Adipocyte (in vitro differentiated cells): ENCODE data around the gene PNCK.
A peak's percentile ranks its signal among the peaks of the same experiment; 100 is the strongest.
"Not testable (repeated sequence)": the region's sequence is repeated elsewhere in the genome, so short reads cannot be mapped to it uniquely, and the experiment has no call there.

Experiments
- DNase-seq: peaks from one replicate; pipeline ENCODE4 v3.0.0-alpha.2; 2015; ENCODE audit warnings: low read depth
- H3K27me3 ChIP-seq: replicated peaks from 2 replicates; pipeline ENCODE4 v1.7.0; 2013; ENCODE audit warnings: mild to moderate bottlenecking, low read length, moderate library complexity; ENCODE audit not compliant: control insufficient read depth, insufficient read depth
- H3K36me3 ChIP-seq: 2 replicates; pipeline ENCODE4 v1.7.0; 2013; ENCODE audit warnings: low read length, mild to moderate bottlenecking, moderate library complexity; ENCODE audit not compliant: control insufficient read depth, insufficient read depth, severe bottlenecking
- H3K4me1 ChIP-seq: 2 replicates; pipeline ENCODE4 v1.7.0; 2013; ENCODE audit warnings: mild to moderate bottlenecking, low read length, moderate library complexity; ENCODE audit not compliant: control insufficient read depth, insufficient read depth
- H3K4me3 ChIP-seq: 2 replicates; pipeline ENCODE4 v1.7.0; 2013; ENCODE audit warnings: mild to moderate bottlenecking, low read length, moderate library complexity
- H3K9ac ChIP-seq: 2 replicates; pipeline ENCODE4 v1.7.0; 2013; ENCODE audit warnings: mild to moderate bottlenecking, low read length, moderate library complexity
- H3K9me3 ChIP-seq: 2 replicates; pipeline ENCODE4 v1.7.0; 2013; ENCODE audit warnings: mild to moderate bottlenecking, low read length, moderate library complexity; ENCODE audit not compliant: control insufficient read depth

PNCK gene

DNA sequence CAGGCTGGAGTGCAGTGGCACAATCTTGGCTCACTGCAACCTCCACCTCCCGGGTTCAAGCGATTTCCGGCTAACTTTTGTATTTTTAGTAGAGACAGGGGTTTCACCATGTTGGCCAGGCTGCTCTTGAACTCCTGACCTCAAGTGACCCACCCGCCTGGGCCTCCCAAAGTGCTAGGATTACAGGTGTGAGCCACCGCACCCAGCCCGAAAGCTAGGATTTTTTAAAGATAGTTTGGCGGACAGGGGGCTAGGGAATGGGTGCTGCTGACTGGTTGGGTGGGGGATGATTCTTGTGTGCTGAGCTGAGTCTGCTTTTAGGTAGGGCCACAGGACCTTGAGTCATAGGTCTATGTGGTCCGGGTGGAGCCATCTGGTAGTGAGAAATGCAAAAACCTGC, 9.9 kb upstream of the PNCK start:
- H3K9me3 ChIP-seq, H3K4me1 ChIP-seq, H3K9ac ChIP-seq, H3K4me3 ChIP-seq, DNase-seq, H3K36me3 ChIP-seq: not testable (repeated sequence)
- peaks cover 14% of the 10 kb centered on the region for H3K27me3 ChIP-seq

DNA sequence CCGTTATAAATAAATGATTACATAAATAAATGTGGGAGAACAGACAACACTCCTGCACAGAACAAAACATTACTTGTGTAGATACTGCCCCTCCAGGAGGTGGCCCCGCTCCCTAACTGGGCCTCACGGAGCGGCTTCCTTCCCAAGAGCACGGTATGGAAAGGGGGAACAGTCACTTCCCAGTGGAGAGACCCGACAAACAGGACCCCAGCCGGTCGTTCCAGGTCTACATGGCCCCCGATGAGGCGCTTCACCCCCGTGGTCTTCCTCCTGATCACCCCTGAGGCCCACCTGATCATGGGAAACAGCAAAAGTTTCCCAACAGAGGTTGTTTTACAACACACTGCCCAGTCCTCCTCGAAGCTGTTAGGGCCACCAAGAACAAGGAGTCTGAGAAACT, 7.6 kb upstream of the PNCK start:
- peaks cover 6% of the 10 kb centered on the region for H3K9me3 ChIP-seq
- no peaks in the 10 kb centered on the region for H3K36me3 ChIP-seq
- DNase-seq: no peak
- no peak overlapping the region for H3K9ac ChIP-seq
- no peak overlapping the region for H3K4me3 ChIP-seq
- peaks cover 16% of the 10 kb centered on the region for H3K27me3 ChIP-seq
- no peaks in the 10 kb centered on the region for H3K4me1 ChIP-seq

DNA sequence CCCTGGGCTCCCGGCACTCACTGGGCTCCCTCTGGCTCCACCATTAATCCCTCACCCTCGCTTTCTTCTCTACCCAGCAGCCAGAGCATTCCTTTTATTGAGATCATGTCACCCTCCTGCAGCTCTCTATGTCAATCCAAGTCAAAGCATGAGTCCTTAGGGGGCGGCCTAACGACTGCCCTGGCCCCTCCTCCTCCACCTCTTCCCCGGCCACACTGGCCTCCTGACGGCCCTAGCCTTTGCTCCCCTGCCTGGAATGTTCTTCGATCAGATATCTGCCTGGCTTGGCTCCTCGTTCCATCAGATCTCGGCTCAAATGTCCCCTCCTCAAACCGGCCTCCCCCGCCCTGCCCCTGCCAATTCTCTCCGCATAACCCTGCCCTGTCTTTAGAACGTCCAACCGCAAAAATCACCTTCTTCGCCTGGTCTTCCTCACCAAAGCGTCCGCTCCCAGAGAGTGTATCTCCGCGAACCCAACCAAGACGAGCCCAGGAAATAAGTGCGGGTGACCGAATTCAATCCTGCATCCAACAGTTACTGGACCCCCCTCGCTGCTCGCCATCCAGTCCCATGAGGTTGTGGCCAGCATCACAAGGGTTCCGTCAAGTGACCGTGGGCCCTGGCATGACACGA, 722 bp upstream of the PNCK start:
- no peak overlapping the region for H3K4me3 ChIP-seq
- H3K36me3 ChIP-seq: no peaks in the 10 kb centered on the region
- H3K9me3 ChIP-seq: no peaks in the 10 kb centered on the region
- no peak for DNase-seq
- peaks cover 35% of the 10 kb centered on the region for H3K27me3 ChIP-seq
- H3K9ac ChIP-seq: no peak overlapping the region
- H3K4me1 ChIP-seq: no peaks in the 10 kb centered on the region

DNA sequence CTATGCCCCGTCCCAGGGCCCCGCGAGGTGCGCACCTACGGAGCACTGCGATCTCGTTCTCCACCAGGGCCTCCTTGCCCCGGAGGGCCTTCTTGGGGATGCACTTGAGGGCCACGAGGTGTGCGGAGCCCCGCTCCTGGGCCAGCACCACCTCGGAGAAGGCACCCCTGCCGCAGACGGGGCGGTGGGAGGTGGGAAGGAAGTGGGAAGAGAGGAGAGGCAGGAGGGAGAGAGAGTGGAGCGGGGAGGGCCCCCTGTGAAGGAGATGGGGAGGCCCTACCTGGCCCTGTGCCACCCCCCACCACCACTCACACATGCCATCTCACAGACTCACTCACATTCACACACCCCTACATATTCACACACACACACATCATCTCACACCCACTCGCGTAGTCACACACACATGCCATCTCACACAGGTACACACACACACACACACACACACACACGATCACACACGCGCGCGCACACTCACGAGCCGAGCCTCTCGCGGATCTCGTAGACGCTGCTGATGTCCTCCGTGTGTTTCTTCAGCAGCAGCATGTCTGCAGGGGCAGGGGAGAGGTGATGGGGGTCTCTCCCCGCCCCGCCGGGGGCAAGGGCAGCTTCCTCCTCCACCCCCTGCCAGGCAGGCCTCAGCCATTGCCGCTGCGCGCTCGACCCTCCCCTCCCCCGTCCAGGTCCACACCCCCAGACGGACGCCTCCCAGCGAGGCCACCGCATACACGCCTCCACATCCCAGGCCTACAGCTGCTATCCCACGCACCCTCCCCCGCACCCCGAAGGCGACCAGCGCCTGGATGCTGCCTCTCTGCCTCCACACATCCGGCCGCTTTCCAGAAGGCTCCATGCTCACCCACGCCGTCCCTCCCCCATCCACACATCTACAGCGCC, 834 bp downstream of the PNCK start:
- Histone ChIP-seq H3K9ac (no peak overlapping the region), H3K4me1 (no peaks in the 10 kb centered on the region), H3K4me3 (no peak overlapping the region), H3K27me3 (peaks cover 31% of the 10 kb centered on the region), H3K9me3 (no peaks in the 10 kb centered on the region), H3K36me3 (no peaks in the 10 kb centered on the region)
- no peak for DNase-seq

DNA sequence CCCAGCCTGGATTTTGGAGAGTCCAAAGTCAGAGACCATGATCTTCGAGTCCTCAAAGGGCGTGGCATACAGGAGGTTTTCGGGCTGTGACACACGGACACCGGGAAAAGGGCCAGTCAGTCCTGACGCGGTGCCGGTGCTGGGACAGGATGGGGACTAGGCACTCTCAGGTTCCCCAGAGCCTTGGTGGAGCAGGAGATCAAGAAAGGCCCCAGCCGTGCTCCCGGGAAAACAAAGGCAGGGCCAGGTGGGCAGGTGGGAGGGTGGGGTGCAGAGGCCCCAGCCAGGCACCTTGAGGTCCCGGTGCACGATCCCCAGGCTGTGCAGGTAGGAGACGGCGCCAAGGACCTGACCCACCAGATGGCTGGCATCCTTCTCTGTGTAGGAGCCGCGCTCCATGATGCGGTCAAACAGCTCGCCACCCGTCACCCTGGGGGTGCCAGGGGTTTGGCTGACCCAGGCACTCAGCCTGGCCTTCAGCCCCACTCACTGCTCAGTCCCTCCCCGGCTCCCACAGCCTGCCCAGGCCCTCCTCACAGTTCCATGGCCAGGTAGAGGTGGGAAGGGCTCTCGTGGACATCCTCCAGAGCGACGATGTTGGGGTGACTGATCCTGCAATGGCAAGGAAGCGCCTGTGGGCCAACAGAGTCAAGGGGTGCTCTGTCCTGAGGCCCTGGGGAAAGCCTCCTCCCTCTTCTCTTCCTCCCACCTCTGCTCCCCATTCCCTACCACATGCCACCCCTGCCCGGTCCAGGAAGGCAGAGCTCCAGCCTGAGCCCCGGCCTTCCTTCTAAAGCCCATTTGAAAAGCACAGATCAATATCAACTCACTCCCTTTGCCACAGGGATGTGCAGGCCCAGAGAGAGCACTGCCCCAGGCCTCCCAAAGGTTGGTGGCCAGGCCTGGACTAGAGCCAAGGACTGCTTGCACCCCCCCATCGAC, 1.8 kb downstream of the PNCK start:
- Histone ChIP-seq H3K4me1 (no peaks in the 10 kb centered on the region), H3K9me3 (no peaks in the 10 kb centered on the region), H3K36me3 (no peaks in the 10 kb centered on the region), H3K4me3 (no peak overlapping the region), H3K9ac (no peak overlapping the region), H3K27me3 (peaks cover 34% of the 10 kb centered on the region)
- DNase-seq: no peak

DNA sequence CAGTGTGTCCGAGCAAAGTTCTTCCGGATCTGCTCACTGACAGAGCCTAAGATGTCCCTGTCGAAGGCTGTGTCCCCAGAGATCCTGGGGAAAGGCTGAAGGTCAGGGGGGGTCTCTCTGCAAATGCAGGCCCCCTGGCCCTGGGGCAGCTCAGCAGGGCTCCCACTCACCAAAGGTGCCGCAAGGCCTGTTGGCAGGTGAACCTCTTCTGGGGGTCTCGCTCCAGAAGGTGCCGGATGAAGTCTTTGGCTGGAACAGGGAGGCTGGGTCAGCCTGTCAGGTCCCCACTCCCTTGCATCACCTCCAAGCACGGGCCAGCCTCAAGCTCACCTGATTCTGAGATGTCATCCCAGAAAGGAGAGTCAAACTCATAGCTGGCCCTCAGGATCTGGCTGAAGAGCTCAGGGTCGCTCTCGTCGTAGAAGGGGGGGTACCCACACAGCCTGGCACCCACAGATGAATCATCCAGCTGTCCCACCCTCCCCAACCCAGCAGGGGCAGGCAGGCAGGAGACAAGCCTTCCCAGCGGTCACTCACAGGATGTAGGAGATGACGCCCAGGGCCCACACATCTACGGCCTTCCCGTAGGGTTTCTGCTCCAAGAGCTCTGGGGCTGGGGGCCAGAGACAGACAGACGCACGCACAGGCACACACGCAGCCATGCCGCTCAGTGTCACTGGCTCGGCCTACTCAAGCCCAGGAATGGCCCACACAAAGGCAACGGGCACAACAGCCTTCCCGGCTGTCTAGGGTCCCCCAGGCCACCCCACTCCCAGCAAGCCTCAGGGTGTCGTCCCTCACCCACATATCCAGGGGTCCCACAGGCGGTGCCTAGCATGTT, 2.6 kb downstream of the PNCK start:
- H3K9ac ChIP-seq: no peak overlapping the region

DNA sequence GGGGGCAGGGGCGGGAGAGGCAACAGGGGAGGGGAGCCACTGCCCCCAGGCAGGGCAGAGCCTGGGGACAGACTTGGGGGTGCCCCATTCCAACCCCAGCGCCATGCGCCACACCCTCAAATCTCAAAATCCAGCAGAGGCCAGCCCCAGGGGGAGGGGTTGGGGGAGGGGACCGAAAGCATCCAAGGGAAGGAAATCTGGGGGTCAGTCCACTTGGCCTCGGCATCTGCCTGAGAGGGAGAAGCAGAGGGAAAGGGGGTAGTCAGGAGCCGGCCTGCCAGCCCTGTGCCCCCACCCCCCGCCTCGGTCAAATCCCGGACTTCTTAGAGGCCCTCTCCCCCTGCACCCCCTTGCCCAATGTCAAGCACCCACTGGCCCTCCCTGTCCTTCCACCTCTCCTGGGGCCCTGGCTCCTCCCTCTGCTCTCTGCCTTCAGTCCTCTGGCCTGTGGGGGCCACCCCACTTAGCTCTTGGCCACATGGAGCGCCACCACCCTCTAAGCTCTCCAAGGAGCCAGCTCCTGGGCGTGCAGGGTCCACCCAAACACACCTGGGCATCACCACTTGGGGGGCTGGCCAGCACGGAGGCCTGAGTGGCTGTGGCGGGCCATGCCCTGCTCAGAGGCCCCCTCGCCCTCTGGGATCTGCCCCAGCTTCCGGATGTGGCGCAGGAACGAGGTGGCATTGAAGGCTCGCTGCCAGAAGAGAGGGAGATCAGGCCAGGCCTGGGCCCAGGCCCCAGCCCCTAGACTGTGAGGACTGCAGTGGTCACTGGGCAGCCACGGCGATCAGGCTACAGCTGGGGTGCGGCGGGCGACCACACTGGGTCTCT, 3.5 kb downstream of the PNCK start:
- Histone ChIP-seq H3K27me3 (peaks cover 44% of the 10 kb centered on the region), H3K4me1 (no peaks in the 10 kb centered on the region), H3K9me3 (peaks cover 9% of the 10 kb centered on the region), H3K36me3 (no peaks in the 10 kb centered on the region), H3K4me3 (no peak overlapping the region), H3K9ac (no peak overlapping the region)
- no peak for DNase-seq

More for the DNA sequence above, 2.6 kb downstream of the PNCK start:
- Histone ChIP-seq H3K4me1 (no peaks in the 10 kb centered on the region), H3K4me3 (no peak overlapping the region), H3K9me3 (peaks cover under 1% of the 10 kb centered on the region), H3K36me3 (no peaks in the 10 kb centered on the region), H3K27me3 (peaks cover 36% of the 10 kb centered on the region)
- DNase-seq: no peak

DNA sequence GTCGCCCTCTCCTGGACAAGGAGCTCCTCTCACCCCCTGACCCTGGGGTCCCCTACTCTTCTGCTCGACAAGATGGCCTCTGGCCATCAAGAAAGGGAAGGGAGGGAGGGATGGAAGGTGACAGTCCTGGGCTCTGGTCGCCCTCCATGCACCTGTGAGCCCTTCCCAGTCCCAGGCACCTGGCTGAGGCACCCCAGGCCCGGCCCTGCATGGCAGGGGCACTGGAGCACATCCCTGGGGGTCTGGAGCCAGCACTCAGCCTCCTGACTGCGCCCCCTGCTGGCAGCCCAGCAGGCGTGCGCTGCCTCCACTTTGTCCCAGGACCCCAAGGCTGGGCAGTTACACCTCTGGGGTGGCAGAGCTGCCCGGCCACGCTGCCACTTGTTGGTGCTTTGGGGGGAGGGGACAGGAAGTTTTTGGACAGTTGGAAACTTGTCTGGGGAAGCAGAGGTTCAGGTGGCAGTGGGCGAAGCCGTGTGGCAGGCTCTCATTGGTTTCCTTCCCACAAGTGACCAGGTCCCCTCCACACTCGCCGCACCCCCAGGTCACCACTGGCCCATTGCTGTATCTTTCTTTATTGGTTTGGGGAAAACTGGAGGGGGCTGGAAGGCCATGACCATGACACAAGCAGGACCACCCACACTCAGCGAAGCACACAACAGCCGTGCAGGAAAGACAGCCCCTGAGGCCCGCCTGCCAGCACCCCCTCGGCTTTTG, 4.3 kb downstream of the PNCK start:
- H3K9me3 ChIP-seq: peaks cover 17% of the 10 kb centered on the region
- no peak overlapping the region for H3K9ac ChIP-seq
- H3K4me3 ChIP-seq: no peak overlapping the region
- DNase-seq: peak; percentile 60
- peaks cover 51% of the 10 kb centered on the region for H3K27me3 ChIP-seq
- no peaks in the 10 kb centered on the region for H3K36me3 ChIP-seq
- H3K4me1 ChIP-seq: no peaks in the 10 kb centered on the region

DNA sequence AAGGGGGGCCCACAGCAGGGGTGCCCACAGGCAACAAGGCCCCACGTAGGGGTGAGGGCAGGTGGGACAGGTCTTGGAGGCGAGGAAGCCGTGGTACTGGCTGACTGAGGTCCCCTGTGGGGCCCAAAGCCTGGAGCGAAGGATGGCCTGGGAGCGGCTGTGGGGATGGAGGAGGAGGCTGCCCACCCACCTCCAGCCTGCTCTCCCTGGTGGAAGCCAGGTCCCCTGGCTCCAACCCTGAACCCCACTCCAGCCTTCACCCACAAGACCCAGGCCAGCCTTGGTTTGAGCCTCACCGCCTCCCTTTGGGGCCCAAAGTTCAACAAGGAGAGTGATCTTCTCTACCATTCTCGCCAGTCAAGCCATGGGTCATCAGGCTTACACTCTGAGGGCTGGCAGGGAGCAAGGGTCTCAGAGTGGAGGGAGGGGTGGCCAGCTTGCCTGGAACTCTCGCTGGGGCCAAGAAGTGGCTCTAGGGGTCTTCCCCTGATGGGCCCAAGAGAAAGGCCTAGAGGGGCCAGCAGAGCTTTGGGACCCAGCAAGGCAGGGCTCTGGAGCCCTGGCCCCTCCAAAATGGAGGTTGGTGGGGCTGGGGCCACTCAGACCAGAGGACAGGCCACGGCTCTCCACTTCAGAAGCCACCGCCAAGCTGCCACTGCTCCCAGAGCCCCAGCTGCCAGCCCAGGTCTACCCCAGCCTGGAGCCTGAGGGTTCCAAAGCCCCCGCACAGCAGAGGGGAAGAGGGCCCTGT, 5.0 kb downstream of the PNCK start:
- no peak for DNase-seq
- Histone ChIP-seq H3K4me1 (no peaks in the 10 kb centered on the region), H3K9ac (no peak overlapping the region), H3K36me3 (no peaks in the 10 kb centered on the region), H3K27me3 (peaks cover 50% of the 10 kb centered on the region), H3K9me3 (peaks cover 18% of the 10 kb centered on the region), H3K4me3 (no peak overlapping the region)
